ENCODE results near the gene ZFYVE19. TPM values are rescaled to one million over a fixed set of nuclear protein-coding genes. Genes with fewer than 3 reads are reported as not detected.
A peak's percentile ranks its signal among the peaks of the same experiment; 100 is the strongest.
"Not testable (repeated sequence)": the region's sequence is repeated elsewhere in the genome, so short reads cannot be mapped to it uniquely, and the experiment has no call there.

Gene ZFYVE19
- total RNA-seq, 2 donors from 2014 or later = 24.6 to 26.6 TPM

DNA sequence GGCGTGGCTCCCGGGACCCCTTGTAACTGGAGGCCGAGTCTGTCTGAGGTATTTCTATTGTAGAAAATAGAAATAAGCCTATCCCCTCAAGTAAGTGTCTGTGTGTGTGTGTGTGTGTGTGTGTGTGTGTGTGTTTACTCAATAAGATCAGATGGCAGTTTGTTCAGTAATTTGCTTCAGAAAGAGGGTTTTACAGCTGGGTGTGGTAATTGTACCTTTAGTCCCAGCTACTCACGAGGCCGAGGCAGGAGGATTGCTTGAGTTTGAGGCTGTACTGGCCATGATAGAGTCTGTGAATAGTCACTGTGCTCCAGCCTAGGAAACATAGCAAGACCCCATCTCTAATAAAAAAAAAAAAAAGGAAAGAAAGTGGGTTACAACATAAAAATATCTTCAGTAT lies 45.6 kb downstream of the ZFYVE19 start:
- Mint-ChIP-seq H3K9me3 (no peaks in the 10 kb centered on the region), H3K27ac (no peak overlapping the region), H3K36me3 (no peaks in the 10 kb centered on the region)
- ATAC-seq = no peak
- DNase-seq (ENCODE audit: low spot score in 2 of 2) = no peak

DNA sequence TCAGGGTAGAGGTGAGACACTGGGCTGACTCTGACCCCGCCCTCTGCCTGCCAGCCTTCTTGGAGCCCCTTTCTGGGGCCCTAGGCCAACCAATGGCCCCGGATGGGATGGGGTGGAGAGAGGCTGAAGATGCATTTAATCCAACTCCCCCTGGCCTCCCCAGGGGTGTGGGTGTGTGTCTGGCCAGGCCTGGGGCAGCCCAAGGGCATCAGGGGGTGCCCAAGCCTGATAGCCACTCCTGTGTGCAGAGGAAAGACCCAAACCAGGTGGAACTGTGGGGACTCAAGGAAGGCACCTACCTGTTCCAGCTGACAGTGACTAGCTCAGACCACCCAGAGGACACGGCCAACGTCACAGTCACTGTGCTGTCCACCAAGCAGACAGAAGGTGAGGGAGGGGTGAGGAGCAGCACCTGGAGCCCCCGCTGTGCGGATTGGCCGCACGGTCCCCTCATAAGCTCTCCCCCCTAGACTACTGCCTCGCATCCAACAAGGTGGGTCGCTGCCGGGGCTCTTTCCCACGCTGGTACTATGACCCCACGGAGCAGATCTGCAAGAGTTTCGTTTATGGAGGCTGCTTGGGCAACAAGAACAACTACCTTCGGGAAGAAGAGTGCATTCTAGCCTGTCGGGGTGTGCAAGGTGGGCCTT lies 46.5 kb downstream of the ZFYVE19 start:
- Mint-ChIP-seq H3K27ac (no peak overlapping the region), H3K36me3 (no peaks in the 10 kb centered on the region), H3K9me3 (no peaks in the 10 kb centered on the region)
- DNase-seq (ENCODE audit: low spot score in 2 of 2) (no peak), ATAC-seq (no peak)

GRCh38 chr15:40854161-40854560 lies 47.3 kb downstream of the ZFYVE19 start:
- H3K36me3 Mint-ChIP-seq = no peaks in the 10 kb centered on the region
- DNase-seq (ENCODE audit: low spot score in 2 of 2) = no peak
- no peak for ATAC-seq
- no peak overlapping the region for H3K27ac Mint-ChIP-seq
- no peaks in the 10 kb centered on the region for H3K9me3 Mint-ChIP-seq

- Mint-ChIP-seq H3K27ac (no peak overlapping the region), H3K9me3 (no peaks in the 10 kb centered on the region), H3K36me3 (no peaks in the 10 kb centered on the region)
- ATAC-seq (no peak), DNase-seq (ENCODE audit: low spot score in 2 of 2) (no peak)
These were observed 48.9 kb downstream of the ZFYVE19 start for GRCh38 chr15:40855706-40856234.

GRCh38 chr15:40856746-40857145 lies 49.9 kb downstream of the ZFYVE19 start:
- H3K9me3 Mint-ChIP-seq = no peaks in the 10 kb centered on the region
- DNase-seq (ENCODE audit: low spot score in 2 of 2) (no peak), ATAC-seq (no peak)
- H3K27ac Mint-ChIP-seq = no peak overlapping the region
- no peaks in the 10 kb centered on the region for H3K36me3 Mint-ChIP-seq

- Mint-ChIP-seq H3K36me3 (no peaks in the 10 kb centered on the region), H3K27ac (peak overlapping the region in 1 of 2 donors; percentile 22), H3K9me3 (no peaks in the 10 kb centered on the region)
- peak; percentile 79 to 94 for DNase-seq (ENCODE audit: low spot score in 2 of 2)
- ATAC-seq = peak; percentile 88
These were observed 50.9 kb downstream of the ZFYVE19 start for GRCh38 chr15:40857601-40858341.

DNA sequence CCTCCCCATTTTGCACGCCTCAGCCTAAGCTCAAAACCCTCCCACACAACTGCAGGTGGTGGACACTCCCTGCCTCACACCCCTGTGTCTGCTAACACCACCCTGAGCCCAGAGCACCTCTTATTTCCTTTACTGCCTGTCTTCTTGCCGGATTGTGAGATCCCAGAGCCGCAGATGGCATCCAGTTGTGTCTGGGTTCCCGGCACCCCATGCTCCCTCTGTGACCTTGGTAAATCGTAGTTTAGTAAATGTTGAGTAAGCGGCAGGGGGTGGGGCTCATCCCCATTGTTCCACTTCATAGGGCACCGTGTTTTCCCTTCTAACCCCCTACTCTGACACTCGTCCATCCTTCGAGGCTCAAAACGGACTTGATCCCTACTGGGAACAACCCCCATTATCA lies 51.8 kb downstream of the ZFYVE19 start:
- ATAC-seq = no peak
- no peak overlapping the region for H3K27ac Mint-ChIP-seq

GRCh38 chr15:40859206-40859851 lies 52.4 kb downstream of the ZFYVE19 start:
- H3K36me3 Mint-ChIP-seq = no peaks in the 10 kb centered on the region
- no peaks in the 10 kb centered on the region for H3K9me3 Mint-ChIP-seq
- ATAC-seq (peak; percentile 89 to 92), DNase-seq (ENCODE audit: low spot score in 2 of 2) (peak; percentile 76 to 90)
- H3K27ac Mint-ChIP-seq = no peak overlapping the region

More for the DNA sequence above, 51.8 kb downstream of the ZFYVE19 start:
- no peaks in the 10 kb centered on the region for H3K9me3 Mint-ChIP-seq
- no peak for DNase-seq (ENCODE audit: low spot score in 2 of 2)
- H3K36me3 Mint-ChIP-seq = no peaks in the 10 kb centered on the region

- H3K9me3 Mint-ChIP-seq; ATAC-seq; DNase-seq (ENCODE audit: low spot score in 2 of 2); H3K36me3 Mint-ChIP-seq: not testable (repeated sequence)
- peak overlapping the region in 1 of 2 donors; percentile 84 for H3K27ac Mint-ChIP-seq
These were observed 54.3 kb downstream of the ZFYVE19 start for GRCh38 chr15:40861147-40861546.

DNA sequence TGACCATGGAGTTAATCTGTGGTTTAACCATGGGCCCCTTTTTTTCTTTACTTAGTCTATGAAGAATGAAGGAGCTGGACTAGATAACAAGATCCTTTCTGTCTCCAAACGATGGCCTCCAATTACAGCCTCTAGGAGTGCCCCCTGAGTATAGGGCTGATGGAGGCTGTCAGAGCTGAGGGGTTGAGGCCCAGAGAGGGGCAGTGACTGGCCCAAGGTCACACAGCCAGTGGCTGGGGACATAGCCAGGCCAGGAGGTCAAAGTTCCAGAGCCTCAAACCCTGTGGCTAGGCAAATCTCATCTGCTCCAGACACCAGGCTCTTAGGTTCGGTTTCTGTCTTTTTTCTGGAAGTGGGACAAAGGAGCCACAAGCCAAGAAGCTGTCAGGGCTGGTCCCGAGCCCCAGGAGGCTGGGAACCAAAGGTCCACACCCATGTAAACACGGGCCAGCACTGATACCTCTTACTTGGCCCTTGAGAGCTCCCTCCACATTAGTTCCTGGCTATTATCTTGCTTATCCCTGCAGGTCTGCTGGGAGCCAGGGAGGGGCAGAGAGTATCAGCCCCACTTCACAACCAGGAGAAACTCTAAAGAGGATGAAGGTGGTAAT lies 56.9 kb downstream of the ZFYVE19 start:
- no peak overlapping the region for H3K27ac Mint-ChIP-seq
- ATAC-seq (no peak), DNase-seq (ENCODE audit: low spot score in 2 of 2) (no peak)
- H3K36me3 Mint-ChIP-seq = no peaks in the 10 kb centered on the region
- H3K9me3 Mint-ChIP-seq = no peaks in the 10 kb centered on the region

Other genes starting within 250 kb of the ZFYVE19 start
- gene CCDC32, start 242.0 kb upstream of the ZFYVE19 start, total RNA-seq = 10 to 100 TPM; 24.1 to 25.0 TPM
- 10 to 100 TPM; 10.1 to 12.7 TPM for gene RPUSD2, start 237.8 kb upstream of the ZFYVE19 start, total RNA-seq
- 10 to 100 TPM; 29.0 to 36.9 TPM for gene KNL1, start 212.8 kb upstream of the ZFYVE19 start, total RNA-seq
- gene RAD51, start 111.9 kb upstream of the ZFYVE19 start, total RNA-seq = 10 to 100 TPM; 39.5 to 79.9 TPM
- 10 to 100 TPM; 18.5 to 23.1 TPM for gene RMDN3, start 51.8 kb upstream of the ZFYVE19 start, total RNA-seq
- gene GCHFR, start 43.0 kb upstream of the ZFYVE19 start, total RNA-seq = 10 to 100 TPM; 15.9 to 72.6 TPM
- 1 to 10 TPM in 1 of 2 donors, under 1 TPM in 1; 0.52 to 2.0 TPM for gene C15orf62, start 37.1 kb upstream of the ZFYVE19 start, total RNA-seq
- gene DNAJC17, start 384 bp downstream of the ZFYVE19 start, total RNA-seq = 10 to 100 TPM; 20.2 to 36.1 TPM
- gene PPP1R14D, start 21.6 kb downstream of the ZFYVE19 start, total RNA-seq = not detected
- 1 to 10 TPM; 6.9 to 10.0 TPM for gene SPINT1, start 37.0 kb downstream of the ZFYVE19 start, total RNA-seq
- gene RHOV, start 67.1 kb downstream of the ZFYVE19 start, total RNA-seq = under 1 TPM in 1 of 2 donors, not detected in 1; 0.72 TPM
- 1 to 10 TPM; 7.2 to 8.4 TPM for gene VPS18, start 87.4 kb downstream of the ZFYVE19 start, total RNA-seq
- gene DLL4, start 122.3 kb downstream of the ZFYVE19 start, total RNA-seq = under 1 TPM in 1 of 2 donors, not detected in 1; 0.16 TPM
- 10 to 100 TPM; 12.9 to 16.3 TPM for gene CHAC1, start 146.4 kb downstream of the ZFYVE19 start, total RNA-seq